GM12892 (cell line): ENCODE results near the gene GRK6.

ENCODE experiments used
- POLR2A ChIP-seq: IDR thresholded peaks from 2 replicates; pipeline ENCODE4 v1.6.1; 2011; ENCODE audit warnings: low read depth, low read length, control low read depth
- POLR2AphosphoS5 ChIP-seq: IDR thresholded peaks from 2 replicates; pipeline ENCODE4 v1.6.1; 2011; ENCODE audit warnings: low read depth, low read length, control low read depth

GRCh38 chr5:177489119-177489716 lies 62.7 kb downstream of the GRK6 start:
- no peak for TF ChIP-seq POLR2A
- peak; percentile 41; the same call in 1 of the 2 replicates for TF ChIP-seq POLR2AphosphoS5
